ENCODE measurements around the gene GRIN2C. TPM values are rescaled to one million over a fixed set of nuclear protein-coding genes. Genes with fewer than 3 reads are reported as not detected.

Gene GRIN2C
- polyA plus RNA-seq, 1 donor = 0.71 TPM

GRCh38 chr17:74822335-74822938 lies 37.2 kb downstream of the GRIN2C start:
- no peak for DNase-seq (ENCODE audit: low read depth)

GRCh38 chr17:74821655-74822334 lies 37.9 kb downstream of the GRIN2C start:
- DNase-seq (ENCODE audit: low read depth) = no peak

GRCh38 chr17:74819801-74820436 lies 39.8 kb downstream of the GRIN2C start:
- DNase-seq (ENCODE audit: low read depth) = no peak

GRCh38 chr17:74818291-74818938 lies 41.3 kb downstream of the GRIN2C start:
- DNase-seq (ENCODE audit: low read depth) = no peak

- DNase-seq (ENCODE audit: low read depth) = no peak
These were observed 42.6 kb downstream of the GRIN2C start for GRCh38 chr17:74816905-74817620.

- no peak for DNase-seq (ENCODE audit: low read depth)
These were observed 43.9 kb downstream of the GRIN2C start for GRCh38 chr17:74815550-74816370.

- DNase-seq (ENCODE audit: low read depth) = no peak
These were observed 44.6 kb downstream of the GRIN2C start for GRCh38 chr17:74815067-74815466.

GRCh38 chr17:74814453-74814852 lies 45.2 kb downstream of the GRIN2C start:
- no peak for DNase-seq (ENCODE audit: low read depth)

- DNase-seq (ENCODE audit: low read depth) = no peak
These were observed 47.3 kb downstream of the GRIN2C start for GRCh38 chr17:74812109-74813009.

GRCh38 chr17:74810699-74811485 lies 48.8 kb downstream of the GRIN2C start:
- no peak for DNase-seq (ENCODE audit: low read depth)

- DNase-seq (ENCODE audit: low read depth) = no peak
These were observed 50.8 kb downstream of the GRIN2C start for GRCh38 chr17:74808714-74809430.

GRCh38 chr17:74807925-74808324 lies 51.8 kb downstream of the GRIN2C start:
- DNase-seq (ENCODE audit: low read depth) = no peak

- DNase-seq (ENCODE audit: low read depth) = no peak
These were observed 52.2 kb downstream of the GRIN2C start for GRCh38 chr17:74807441-74807840.

GRCh38 chr17:74806334-74806733 lies 53.4 kb downstream of the GRIN2C start:
- DNase-seq (ENCODE audit: low read depth) = no peak

GRCh38 chr17:74805591-74805991 lies 54.1 kb downstream of the GRIN2C start:
- DNase-seq (ENCODE audit: low read depth) = no peak

GRCh38 chr17:74804683-74805082 lies 55.0 kb downstream of the GRIN2C start:
- no peak for DNase-seq (ENCODE audit: low read depth)

GRCh38 chr17:74803971-74804370 lies 55.7 kb downstream of the GRIN2C start:
- no peak for DNase-seq (ENCODE audit: low read depth)

- DNase-seq (ENCODE audit: low read depth) = no peak
These were observed 56.2 kb downstream of the GRIN2C start for GRCh38 chr17:74803388-74803930.
